Ovary (tissue), 9 donors: Measurements from ENCODE around the gene HMGA1. TPM values are rescaled to one million over a fixed set of nuclear protein-coding genes. Genes with fewer than 3 reads are reported as not detected.

Experiments used
- DNase-seq, 5 donors: peaks; one replicate each; pipeline ENCODE4 v3.0.0-alpha.2; 2019 to 2020
- H3K27ac ChIP-seq, 2 donors: fragments of 200-600 bp; one replicate each; pipeline versions ENCODE4 v1.5.1 to v1.8.0; 2019 to 2022
- H3K27me3 ChIP-seq: fragments of 200-600 bp; one replicate; pipeline ENCODE4 v1.8.0; 2022
- H3K36me3 ChIP-seq: fragments of 200-600 bp; sonication (generic); one replicate; pipeline ENCODE4 v1.5.1; 2019
- H3K4me1 ChIP-seq: one replicate; pipeline ENCODE4 v1.8.1; 2013; ENCODE audit warnings: mild to moderate bottlenecking, moderate library complexity; ENCODE audit not compliant: insufficient read depth
- H3K4me3 ChIP-seq: fragments of 200-600 bp; sonication (generic); one replicate; pipeline ENCODE4 v1.5.1; 2017
- H3K9me3 ChIP-seq, 2 donors: fragments of 200-600 bp in 1 of 2; sonication (generic) in 1 of 2; one replicate each; pipeline versions ENCODE4 v1.5.1 to v1.8.1; 2013 to 2019; ENCODE audit warnings: mild to moderate bottlenecking in 1 of 2, moderate library complexity in 1 of 2
- CTCF ChIP-seq, 3 donors: fragments of 450-650 bp in 2 of 3; fragments of 200-600 bp in 1 of 3; IDR thresholded peaks; one replicate each; pipeline versions ENCODE4 v1.5.1 to v1.8.0; 2016 to 2022; ENCODE audit warnings: antibody characterized with exemption in 3 of 3, mild to moderate bottlenecking in 1 of 3
- EP300 ChIP-seq: sonication (generic); formaldehyde crosslinking; IDR thresholded peaks from one replicate; pipeline ENCODE4 v1.6.1; 2017; ENCODE audit warnings: antibody characterized with exemption
- POLR2A ChIP-seq: fragments of 450-650 bp; IDR thresholded peaks from one replicate; pipeline ENCODE4 v1.6.1; 2017; ENCODE audit warnings: antibody characterized with exemption, mild to moderate bottlenecking, moderate library complexity
- WGBS, 3 donors: extraction: QIAGEN DNeasy Blood & Tissue Kit in 1 of 3; methylation state at CpG; one replicate each; pipeline versions ENCODE4 v1.1.5 to v1.1.7; 2013 to 2017; 5-methylcytosine and 5-hydroxymethylcytosine counted together
- intact Hi-C, 4 donors: fragments of 100-400 bp; cut with DNase I; formaldehyde crosslinking; loops; one replicate each; pipeline versions ENCODE4 v1.11.0 to v1.15.1; 2022 to 2023
- polyA plus RNA-seq, 2 donors: library from polyadenylated mRNA; stranded (reverse); fragments of 200-250 nt in 1 of 2; fragments of 350-450 nt in 1 of 2; fragmentation: Illumina TruSeq in 1 of 2; extraction: RNeasy Lipid Tissue Mini Kit (QIAGEN cat#74804) in 1 of 2; gene quantifications; one replicate each; pipeline ENCODE4 v1.2.3, GENCODE V29; 2013 to 2014
- total RNA-seq, 7 donors: library from RNA; depleted of rRNA in 2 of 7; stranded (reverse); fragments of >200 nt in 2 of 7; fragmentation: NEBNext Ultra II Directional in 3 of 7; extraction: Animal tissue kit (Norgen Biotek cat#: 25700) in 3 of 7; gene quantifications; one replicate each; pipeline versions ENCODE4 v1.1.0 to v1.2.4, GENCODE V29; 2016 to 2023
- donor health status: DM: no; HTN: no; CAD: no; lungs with moderate emphysema.
- donor health status: DM: no; HTN: no; CAD: no.
- donor health status: Bipolar disorder and iron deficiency.
- donor health status: DM: yes; HTN: yes; CAD: no.
- donor health status: DM: no; HTN: no; CAD: no.
- donor health status: DM: yes; HTN: yes; CAD: no.

Gene HMGA1
- total and polyA plus RNA-seq, 9 donors: 2.4 to 39.9 (median 8.0) TPM

DNA sequence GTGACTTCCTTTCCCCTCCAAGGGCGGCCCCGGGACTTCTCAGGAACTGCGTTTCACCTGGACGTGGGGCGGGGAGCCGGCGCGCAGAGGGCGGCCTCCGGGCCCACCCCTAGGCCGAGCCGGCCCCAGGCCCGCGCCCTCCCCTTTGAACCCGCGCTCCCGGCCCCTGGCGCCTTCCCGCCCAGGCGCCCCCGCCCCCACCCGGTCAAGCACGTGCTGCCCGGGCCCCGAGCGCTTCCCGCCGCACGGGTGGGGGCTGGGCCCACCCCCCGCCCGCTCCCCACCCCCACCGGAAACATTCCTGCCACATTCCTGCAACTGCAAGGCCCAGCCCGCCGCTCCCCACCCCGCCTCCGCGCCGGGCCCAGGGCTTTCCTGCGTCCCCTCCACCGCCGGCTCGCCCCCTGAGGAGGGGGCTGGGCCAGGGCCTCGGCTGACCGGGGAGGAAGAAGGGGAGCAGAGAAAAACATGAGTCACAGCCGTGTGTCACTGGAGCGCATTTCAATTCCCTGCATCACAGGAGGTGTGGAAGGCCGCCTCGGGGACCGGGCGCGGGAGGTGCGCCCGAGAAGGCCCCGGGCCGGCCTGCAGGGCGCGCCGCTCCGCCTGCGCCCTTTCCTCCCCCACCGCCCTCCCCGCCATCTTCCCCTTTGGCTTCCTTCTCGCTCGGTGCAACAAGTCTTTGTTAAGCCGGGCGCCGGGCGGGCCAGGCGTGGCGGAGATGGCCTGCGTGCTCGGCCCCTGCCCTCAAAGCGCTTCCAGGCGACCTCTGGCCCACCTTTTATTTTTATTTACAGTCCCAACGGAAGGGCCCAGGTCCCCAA is 1.2 kb upstream of the HMGA1 start:
- 22 to 31% (median 25%) methylated on average over 45 to 75 of the region's 75 CpGs for WGBS, 3 donors
- H3K27me3 ChIP-seq: no peaks in the 10 kb centered on the region
- peak in 4 of 5 donors; percentile 48 to 59 (median 53) for DNase-seq
- H3K4me1 ChIP-seq: no peaks in the 10 kb centered on the region
- peak overlapping the region; percentile 6 to 76 for H3K27ac ChIP-seq
- TF ChIP-seq EP300 (no peak), POLR2A (no peak), CTCF (IDR thresholded peaks at IDR 0.05) (no peak)
- H3K36me3 ChIP-seq: no peaks in the 10 kb centered on the region
- no peaks in the 10 kb centered on the region for H3K9me3 ChIP-seq
- H3K4me3 ChIP-seq: peak overlapping the region; percentile 63
- intact Hi-C loops: no loop called here

DNA sequence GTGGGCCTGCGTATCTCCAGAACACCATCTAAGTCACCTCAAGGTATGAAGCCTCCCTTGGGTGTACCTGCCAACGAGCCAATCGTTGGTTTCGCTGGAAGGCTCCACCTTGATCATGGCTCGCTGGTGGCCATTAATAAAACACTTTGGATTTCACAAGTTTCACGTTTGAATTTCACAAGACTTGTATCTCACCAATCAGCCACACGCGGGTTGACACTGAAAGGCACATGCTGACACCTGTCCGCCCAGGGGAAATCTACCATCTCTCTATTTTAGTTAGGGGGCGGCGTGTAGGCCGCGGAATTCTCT is 586 bp upstream of the HMGA1 start:
- no peaks in the 10 kb centered on the region for H3K9me3 ChIP-seq
- no peaks in the 10 kb centered on the region for H3K4me1 ChIP-seq
- WGBS, 3 donors: 49 to 62% (median 49%) methylated on average over 13 of the region's 13 CpGs
- H3K27ac ChIP-seq: peak overlapping the region; percentile 6 to 76
- no peak for TF ChIP-seq EP300
- no peaks in the 10 kb centered on the region for H3K27me3 ChIP-seq
- no peaks in the 10 kb centered on the region for H3K36me3 ChIP-seq
- intact Hi-C loops: no loop called here
- H3K4me3 ChIP-seq: peak overlapping the region; percentile 63
- DNase-seq: no peak

DNA sequence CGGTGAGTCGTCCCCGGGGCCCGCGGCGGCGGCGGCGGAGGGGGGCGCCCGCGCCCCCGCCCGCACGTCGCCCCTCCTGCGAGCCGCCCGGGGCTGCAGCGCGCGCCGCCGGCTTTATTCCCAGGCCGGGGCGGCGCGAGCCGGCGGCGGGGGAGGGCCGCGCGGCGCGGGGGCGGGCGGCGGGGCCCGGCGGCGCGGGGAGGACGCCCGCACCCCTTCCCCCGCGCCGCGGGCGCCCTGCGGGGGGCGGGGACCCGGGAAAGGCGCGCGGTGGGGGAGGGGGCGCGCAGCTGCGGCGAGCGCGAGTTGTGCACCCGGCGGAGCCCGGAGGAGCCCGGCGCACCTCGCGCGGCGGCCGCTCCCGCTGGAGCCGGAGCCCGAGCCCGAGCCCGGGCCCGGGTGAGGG is 646 bp downstream of the HMGA1 start:
- H3K36me3 ChIP-seq: no peaks in the 10 kb centered on the region
- WGBS, 3 donors: 0 to 1% (median 1%) methylated on average over 4 to 78 of the region's 78 CpGs
- no peaks in the 10 kb centered on the region for H3K4me1 ChIP-seq
- intact Hi-C loops: no loop called here
- H3K9me3 ChIP-seq: no peaks in the 10 kb centered on the region
- TF ChIP-seq POLR2A (no peak), EP300 (no peak), CTCF (IDR thresholded peaks at IDR 0.05) (no peak)
- H3K27me3 ChIP-seq: no peaks in the 10 kb centered on the region
- peak overlapping the region; percentile 63 for H3K4me3 ChIP-seq
- peak overlapping the region in 1 of 2 donors; percentile 53 for H3K27ac ChIP-seq
- peak in 1 of 5 donors; percentile 55 for DNase-seq

- 10 to 16% (median 11%) methylated on average over 49 to 64 of the region's 64 CpGs for WGBS, 3 donors
- intact Hi-C loops: no loop called here
Observed at GRCh38 chr6:34237722-34238584, 1.3 kb downstream of the HMGA1 start.

More at GRCh38 chr6:34237722-34238584, 1.3 kb downstream of the HMGA1 start:
- H3K9me3 ChIP-seq: no peaks in the 10 kb centered on the region
- H3K36me3 ChIP-seq: no peaks in the 10 kb centered on the region
- peak overlapping the region in 1 of 2 donors; percentile 53 for H3K27ac ChIP-seq
- no peak for TF ChIP-seq CTCF (IDR thresholded peaks at IDR 0.05)
- no peak for TF ChIP-seq POLR2A
- TF ChIP-seq EP300: no peak
- no peaks in the 10 kb centered on the region for H3K27me3 ChIP-seq
- peak overlapping the region; percentile 63 for H3K4me3 ChIP-seq
- no peaks in the 10 kb centered on the region for H3K4me1 ChIP-seq
- DNase-seq: peak in 3 of 5 donors; percentile 35 to 55 (median 52)
